Right renal pelvis (tissue), 4 donors: ENCODE measurements around the gene PRPF39. TPM values are rescaled to one million over a fixed set of nuclear protein-coding genes. Genes with fewer than 3 reads are reported as not detected.
"Not testable (repeated sequence)": the region's sequence is repeated elsewhere in the genome, so short reads cannot be mapped to it uniquely, and the experiment has no call there.

ENCODE experiments used
- DNase-seq, 4 donors: peaks; one replicate each; pipeline ENCODE4 v3.0.0-alpha.2; 2013; ENCODE audit warnings: low read depth in 4 of 4, low spot score in 3 of 4, missing footprints in 1 of 4
- polyA plus RNA-seq, 4 donors: library from polyadenylated mRNA; unstranded; fragments of 120-200 nt; gene quantifications; one replicate each; pipeline ENCODE4 v1.2.1, GENCODE V29; 2013; ENCODE audit not compliant: insufficient read length in 4 of 4

Gene PRPF39
- polyA plus RNA-seq, 4 donors = 62.9 to 78.5 (median 75.9) TPM

DNA sequence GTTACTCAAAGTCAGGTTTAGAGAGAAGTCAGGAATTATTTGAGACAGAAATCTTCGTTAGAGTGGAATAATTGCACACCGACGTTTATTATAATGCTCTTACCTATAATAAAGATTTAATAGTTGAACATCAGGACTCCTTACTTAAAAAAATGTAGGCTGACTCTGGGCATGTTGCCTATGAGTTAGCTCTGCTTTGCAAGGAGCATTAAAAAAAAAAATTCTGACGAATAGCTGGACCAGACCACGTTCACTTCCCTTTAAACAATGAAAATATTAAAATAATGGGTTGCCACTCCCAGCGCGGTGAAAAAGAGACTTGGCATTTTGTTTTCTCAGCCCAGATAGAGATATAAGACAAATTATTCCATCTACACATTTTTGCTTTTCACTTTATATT lies 51.2 kb downstream of the PRPF39 start:
- peak in 3 of 4 donors; percentile 0 to 19 (median 18) for DNase-seq

DNA sequence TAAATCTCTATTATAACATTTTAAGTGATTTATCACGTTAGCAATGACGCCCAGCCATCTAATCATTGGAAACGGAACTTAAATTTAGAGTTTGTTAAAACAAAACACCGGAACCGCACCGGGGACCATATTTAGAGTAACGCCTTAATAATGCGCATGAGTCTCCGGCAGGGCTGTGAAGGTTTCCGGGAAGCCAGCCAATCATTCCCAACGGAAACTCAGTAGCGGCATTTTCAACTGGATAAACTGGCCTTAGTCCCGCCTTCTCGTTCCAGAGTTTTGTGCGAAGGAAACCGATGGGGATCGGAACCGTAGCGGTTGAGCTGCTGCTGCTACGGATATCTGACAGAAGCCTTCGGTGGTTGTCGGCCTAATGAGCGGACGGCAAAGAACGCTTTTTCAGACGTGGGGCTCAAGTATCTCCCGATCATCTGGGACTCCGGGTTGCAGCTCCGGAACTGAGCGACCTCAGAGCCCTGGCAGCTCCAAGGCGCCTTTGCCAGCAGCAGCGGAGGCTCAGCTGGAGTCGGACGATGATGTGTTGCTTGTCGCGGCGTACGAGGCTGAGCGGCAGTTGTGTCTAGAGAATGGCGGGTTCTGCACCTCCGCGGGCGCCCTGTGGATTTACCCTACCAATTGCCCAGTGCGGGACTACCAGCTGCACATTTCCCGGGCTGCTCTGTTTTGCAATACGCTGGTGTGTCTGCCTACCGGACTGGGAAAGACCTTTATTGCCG lies 51.9 kb downstream of the PRPF39 start, which contains the start of gene FANCM:
TSS of gene FANCM (plus strand) at position 272 of the 737 bp plus-strand sequence. CDS start at position 374, 102 bp downstream.
- DNase-seq = peak; percentile 94 to 99 (median 98)

DNA sequence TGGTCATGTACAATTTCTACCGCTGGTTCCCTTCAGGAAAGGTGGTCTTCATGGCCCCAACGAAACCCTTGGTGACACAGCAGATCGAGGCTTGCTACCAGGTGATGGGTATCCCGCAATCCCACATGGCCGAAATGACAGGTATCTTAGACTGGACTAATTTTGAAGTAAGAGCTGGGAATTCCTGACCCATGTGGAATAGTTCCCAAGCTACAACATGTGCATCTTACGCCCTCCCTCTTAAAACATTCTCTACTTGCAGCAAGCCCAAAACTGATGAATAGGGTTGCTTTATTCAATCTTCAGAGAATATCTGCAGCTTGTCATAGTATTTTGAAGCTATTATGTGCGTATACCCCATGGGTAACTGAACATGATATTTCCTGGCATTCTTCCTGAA lies 52.5 kb downstream of the PRPF39 start:
- DNase-seq = no peak

DNA sequence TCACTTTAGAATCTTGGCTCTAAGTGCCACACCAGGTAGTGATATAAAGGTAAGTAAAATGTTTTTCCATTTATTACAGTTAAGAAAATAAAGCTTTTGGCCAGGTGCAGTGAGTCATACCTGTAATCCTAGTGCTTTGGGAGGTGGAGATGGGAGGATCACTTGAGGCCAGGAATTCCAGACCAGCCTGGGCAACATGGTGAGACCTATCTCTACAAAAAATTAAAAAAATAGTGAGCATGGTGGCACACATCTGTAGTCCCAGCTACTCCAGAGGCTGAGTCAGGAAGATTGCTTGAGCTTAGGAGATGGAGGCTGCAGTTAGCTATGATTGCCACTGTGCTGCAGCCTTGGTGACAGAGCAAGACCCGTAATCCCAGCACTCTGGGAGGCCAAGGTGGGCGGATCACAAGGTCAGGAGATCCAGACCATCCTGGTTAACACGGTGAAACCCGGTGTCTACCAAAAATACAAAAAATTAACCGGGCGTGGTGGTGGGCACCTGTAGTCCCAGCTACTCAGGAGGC lies 56.8 kb downstream of the PRPF39 start:
- no peak for DNase-seq

DNA sequence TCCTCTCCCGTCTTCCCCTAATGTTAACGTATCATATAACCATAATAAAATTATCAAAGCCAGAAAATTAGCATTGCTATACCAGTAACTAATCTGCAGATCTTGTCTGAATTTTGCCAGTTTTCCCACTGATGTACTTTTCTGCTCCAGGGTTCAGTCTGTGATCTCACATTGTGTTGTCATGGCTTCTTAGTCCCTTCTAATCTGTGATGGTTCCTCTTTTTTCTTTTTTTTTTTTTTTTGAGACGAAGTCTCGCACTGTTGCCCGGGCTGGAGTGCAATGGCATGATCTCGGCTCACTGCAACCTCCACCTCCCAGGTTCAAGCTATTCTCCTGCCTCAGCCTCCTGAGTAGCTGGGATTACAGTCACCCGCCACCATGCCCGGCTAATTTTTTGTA lies 58.2 kb downstream of the PRPF39 start:
- not testable (repeated sequence) for DNase-seq

DNA sequence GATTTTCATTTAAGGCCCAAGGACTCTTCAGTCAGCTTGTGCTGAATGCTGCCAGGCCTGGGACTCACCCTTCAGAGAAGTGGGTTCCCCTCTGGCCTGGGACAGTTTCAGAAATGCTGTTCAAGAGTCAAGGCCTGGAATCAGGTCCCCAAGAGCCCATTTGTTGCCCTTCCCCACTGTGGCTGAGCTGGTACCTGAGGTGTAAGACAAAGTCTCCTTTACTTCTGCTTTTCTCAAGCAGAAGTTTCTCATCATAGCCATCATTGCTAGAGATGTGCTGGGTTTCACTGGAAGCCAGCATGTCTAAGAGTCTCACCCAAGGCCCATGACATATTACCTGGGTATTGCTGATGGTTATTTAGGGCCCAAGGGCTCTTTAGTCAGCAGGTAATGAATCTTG lies 60.7 kb downstream of the PRPF39 start:
- no peak for DNase-seq

DNA sequence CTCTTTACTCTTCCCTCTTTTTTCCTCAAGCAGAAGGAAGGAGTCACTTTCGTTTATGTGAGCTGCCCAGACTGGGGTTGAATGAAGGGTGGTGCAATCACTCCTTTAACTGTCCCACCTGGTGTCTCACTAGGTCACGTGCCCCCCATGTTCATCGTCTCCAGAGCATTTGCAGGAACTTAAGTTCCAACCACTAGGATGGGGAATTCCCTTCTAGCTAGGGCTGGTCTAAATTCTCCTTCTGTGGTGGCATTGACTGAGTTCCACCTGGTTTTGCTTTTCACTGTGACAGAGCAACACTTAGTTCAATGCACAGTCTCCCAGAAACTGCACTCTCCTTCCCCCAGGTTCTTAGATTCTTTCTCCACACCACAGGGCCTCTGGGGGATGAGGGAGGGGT lies 61.3 kb downstream of the PRPF39 start:
- DNase-seq = no peak

DNA sequence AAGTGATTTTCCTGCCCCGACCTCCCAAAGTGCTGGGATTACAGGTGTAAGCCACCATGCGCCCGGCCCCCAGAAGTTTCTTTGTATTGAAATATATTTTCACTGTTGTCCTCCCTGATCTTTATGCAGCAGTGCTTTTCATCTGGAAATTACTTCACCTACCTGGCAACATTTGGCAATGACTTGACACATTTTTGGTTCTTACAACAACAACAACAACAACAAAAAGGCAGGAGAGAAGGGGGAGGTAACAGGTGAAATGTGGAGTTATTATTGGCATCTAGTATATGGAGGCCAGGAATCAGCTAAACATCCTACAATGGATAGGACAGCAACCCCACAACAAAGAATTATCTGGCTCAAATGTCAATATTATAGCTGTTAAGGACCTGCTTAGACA lies 65.7 kb downstream of the PRPF39 start:
- DNase-seq = no peak

DNA sequence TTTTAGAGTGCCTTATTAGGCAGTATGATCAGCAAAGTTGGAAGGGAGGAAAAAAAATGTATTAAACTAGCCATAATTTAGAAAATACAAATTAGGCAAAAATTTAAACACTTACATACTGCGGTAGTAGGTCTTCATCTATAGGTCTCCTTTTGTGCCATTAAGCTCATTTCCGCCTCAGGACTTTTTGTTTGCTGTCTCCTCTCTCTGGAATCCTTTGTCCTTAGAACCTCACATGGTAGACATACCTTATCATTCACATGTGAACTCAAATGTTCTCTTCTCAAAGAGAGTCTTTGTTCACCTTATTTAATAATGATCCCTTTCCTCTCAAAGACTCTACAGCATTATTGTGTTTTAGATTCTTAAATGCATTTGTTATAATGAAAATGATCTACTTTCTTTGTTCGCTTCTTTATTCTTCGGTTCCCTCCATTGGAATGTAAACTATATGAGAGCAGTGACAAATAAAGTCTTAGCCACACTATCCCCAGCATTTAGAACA lies 66.5 kb downstream of the PRPF39 start:
- no peak for DNase-seq

DNA sequence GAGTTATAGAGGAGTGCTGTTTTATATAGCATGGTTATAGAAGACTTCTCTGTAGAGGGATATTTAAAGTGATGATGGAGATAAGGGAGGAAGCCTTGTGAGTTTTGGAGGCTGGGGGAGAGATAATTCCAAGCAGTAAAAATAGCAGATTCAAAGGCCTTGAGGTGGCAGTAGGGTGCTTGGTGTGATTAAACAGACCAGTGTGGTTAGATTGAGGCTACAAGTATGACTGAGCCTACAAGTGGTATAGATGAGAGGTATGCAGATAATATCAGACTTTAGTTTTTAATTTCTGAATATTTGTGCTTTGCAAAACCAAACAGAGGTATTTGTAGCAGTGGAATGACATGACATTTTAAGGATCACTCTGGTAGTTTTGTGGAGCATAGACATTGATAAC lies 72.2 kb downstream of the PRPF39 start:
- no peak for DNase-seq

Other genes with a start within 250 kb of the PRPF39 start
- gene KLHL28, start 122.2 kb upstream of the PRPF39 start, polyA plus RNA-seq = 10 to 100 TPM; 12.2 to 16.5 (median 15.5) TPM
- gene TOGARAM1, start 121.9 kb upstream of the PRPF39 start, polyA plus RNA-seq = 10 to 100 TPM; 28.2 to 41.3 (median 36.6) TPM
- 100 to 1,000 TPM; 121 to 141 (median 131) TPM for gene FKBP3, start 50.4 kb downstream of the PRPF39 start, polyA plus RNA-seq
- gene FANCM, start 51.8 kb downstream of the PRPF39 start, polyA plus RNA-seq = 10 to 100 TPM; 10.3 to 13.8 (median 13.1) TPM
- gene MIS18BP1, start 169.1 kb downstream of the PRPF39 start, polyA plus RNA-seq = 10 to 100 TPM; 30.6 to 44.6 (median 38.3) TPM